HFFc6 (cell line): ENCODE data around the gene SPATC1L. TPM values are rescaled to one million over a fixed set of nuclear protein-coding genes. Genes with fewer than 3 reads are reported as not detected.
A peak's percentile ranks its signal among the peaks of the same experiment; 100 is the strongest.

Experiments
- DNase-seq: peaks from one replicate; pipeline ENCODE4 v3.0.0-alpha.2; 2018
- H3K27ac Mint-ChIP-seq: 2 replicates; pipeline ENCODE4 v1.8.0; 2020; ENCODE audit warnings: mild to moderate bottlenecking, mixed read lengths
- H3K27me3 Mint-ChIP-seq: 2 replicates; pipeline ENCODE4 v1.8.0; 2021; ENCODE audit warnings: mild to moderate bottlenecking, moderate library complexity, mixed read lengths; ENCODE audit not compliant: insufficient read depth
- H3K36me3 Mint-ChIP-seq: 2 replicates; pipeline ENCODE4 v1.8.0; 2021; ENCODE audit warnings: low read depth, mixed read lengths
- H3K4me1 Mint-ChIP-seq: 2 replicates; pipeline ENCODE4 v1.8.0; 2020; ENCODE audit warnings: low read depth, mixed read lengths
- H3K4me3 Mint-ChIP-seq: 2 replicates; pipeline ENCODE4 v1.8.0; 2020; ENCODE audit warnings: mild to moderate bottlenecking, moderate library complexity, mixed read lengths
- H3K9me3 Mint-ChIP-seq: 2 replicates; pipeline ENCODE4 v1.8.0; 2020; ENCODE audit warnings: mild to moderate bottlenecking, mixed read lengths
- total RNA-seq, 6 experiments: library from RNA; stranded (reverse); fragmentation: NEBNext Ultra II Directional; extraction: Animal tissue kit (Norgen Biotek cat#: 25700); gene quantifications; 2 replicates in 1 of 6; 3 replicates in 5 of 6; pipeline ENCODE4 v1.2.3, GENCODE V29; 2021
- TF ChIP-seq, protein P1 (sequence below): fragments of 200-600 bp; sonication (generic); IDR thresholded peaks from 2 replicates; pipeline ENCODE4 v1.5.0; 2021; ENCODE audit warnings: antibody characterized with exemption, mild to moderate bottlenecking

Gene SPATC1L
- total RNA-seq, 6 experiments from 2014 or later: 11.3 to 14.7 (median 13.1) TPM

DNA sequence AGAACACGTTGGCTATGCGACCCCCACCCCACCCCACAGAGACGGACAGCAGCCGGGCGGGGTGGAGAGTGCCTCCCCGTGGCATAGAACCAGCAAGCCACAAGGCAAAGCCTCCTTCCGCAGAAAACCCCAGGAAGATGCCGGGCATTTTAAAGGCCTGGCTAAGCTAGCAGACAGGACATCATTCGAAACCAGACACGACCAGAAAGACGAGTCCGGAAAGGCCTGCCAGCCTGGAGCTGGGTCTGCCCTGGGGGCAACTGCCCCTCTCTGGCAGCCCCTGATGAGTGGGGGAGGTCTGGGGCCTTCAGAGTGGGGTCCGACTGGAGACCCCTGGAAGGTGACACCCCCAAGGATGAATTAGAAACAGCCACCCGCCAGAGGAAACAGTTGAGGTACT, 37.4 kb downstream of the SPATC1L start:
- H3K4me1 Mint-ChIP-seq: peaks cover 8% of the 10 kb centered on the region
- no peaks in the 10 kb centered on the region for H3K9me3 Mint-ChIP-seq
- peaks cover 6% of the 10 kb centered on the region for H3K27me3 Mint-ChIP-seq
- no peak overlapping the region for H3K4me3 Mint-ChIP-seq
- H3K27ac Mint-ChIP-seq: no peak overlapping the region
- TF ChIP-seq, protein P1, sequence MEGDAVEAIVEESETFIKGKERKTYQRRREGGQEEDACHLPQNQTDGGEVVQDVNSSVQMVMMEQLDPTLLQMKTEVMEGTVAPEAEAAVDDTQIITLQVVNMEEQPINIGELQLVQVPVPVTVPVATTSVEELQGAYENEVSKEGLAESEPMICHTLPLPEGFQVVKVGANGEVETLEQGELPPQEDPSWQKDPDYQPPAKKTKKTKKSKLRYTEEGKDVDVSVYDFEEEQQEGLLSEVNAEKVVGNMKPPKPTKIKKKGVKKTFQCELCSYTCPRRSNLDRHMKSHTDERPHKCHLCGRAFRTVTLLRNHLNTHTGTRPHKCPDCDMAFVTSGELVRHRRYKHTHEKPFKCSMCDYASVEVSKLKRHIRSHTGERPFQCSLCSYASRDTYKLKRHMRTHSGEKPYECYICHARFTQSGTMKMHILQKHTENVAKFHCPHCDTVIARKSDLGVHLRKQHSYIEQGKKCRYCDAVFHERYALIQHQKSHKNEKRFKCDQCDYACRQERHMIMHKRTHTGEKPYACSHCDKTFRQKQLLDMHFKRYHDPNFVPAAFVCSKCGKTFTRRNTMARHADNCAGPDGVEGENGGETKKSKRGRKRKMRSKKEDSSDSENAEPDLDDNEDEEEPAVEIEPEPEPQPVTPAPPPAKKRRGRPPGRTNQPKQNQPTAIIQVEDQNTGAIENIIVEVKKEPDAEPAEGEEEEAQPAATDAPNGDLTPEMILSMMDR: no peak
- no peaks in the 10 kb centered on the region for H3K36me3 Mint-ChIP-seq
- DNase-seq: no peak

DNA sequence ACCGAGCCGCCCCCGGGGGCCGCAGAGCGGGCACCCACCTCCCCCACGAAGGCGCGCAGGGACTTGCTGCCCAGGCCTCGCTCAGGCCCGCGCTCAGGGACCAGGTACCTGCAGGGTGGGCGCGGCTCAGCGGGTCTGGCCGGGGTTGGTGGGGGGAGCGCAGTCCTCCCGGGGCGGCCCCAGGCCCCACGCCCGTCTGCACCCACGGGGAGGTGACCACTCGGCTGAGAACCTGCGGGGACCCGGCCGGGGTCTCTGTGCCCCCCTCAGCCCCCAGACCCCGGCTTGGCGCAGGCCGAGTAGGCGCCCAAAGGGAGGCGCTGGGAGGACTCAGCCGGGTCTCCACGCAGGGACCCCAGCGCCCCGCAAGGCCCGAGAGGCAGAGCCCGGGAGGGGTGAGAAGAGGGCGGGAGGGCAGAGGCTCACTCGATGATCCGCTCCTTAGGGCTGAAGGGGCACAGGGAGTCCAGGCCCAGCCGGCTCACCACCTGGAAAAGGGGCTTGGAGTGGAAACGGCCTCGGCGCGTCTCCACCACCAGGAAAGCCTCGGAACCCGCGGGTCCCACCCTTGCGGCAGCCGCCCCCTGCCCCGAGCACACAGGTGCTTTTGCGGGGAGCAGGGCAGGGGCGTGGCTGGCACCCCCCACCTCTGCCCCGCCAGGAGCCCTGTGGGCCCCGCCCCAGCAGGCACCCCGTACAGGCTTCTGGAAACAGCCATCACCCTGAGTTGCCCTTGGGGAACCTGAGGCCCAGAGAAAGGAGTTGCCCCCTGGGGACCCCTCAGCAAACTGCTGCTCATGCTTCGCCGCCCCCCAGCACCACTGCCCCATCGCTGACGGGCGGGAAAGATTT, 38.2 kb downstream of the SPATC1L start:
- H3K4me3 Mint-ChIP-seq: no peak overlapping the region
- H3K36me3 Mint-ChIP-seq: no peaks in the 10 kb centered on the region
- TF ChIP-seq, protein P1: no peak
- H3K27ac Mint-ChIP-seq: no peak overlapping the region
- peaks cover 6% of the 10 kb centered on the region for H3K27me3 Mint-ChIP-seq
- H3K4me1 Mint-ChIP-seq: peaks cover 8% of the 10 kb centered on the region
- no peak for DNase-seq
- no peaks in the 10 kb centered on the region for H3K9me3 Mint-ChIP-seq

- Mint-ChIP-seq H3K36me3 (no peaks in the 10 kb centered on the region), H3K27ac (no peak overlapping the region), H3K9me3 (no peaks in the 10 kb centered on the region), H3K27me3 (peaks cover 6% of the 10 kb centered on the region), H3K4me3 (no peak overlapping the region), H3K4me1 (peaks cover 8% of the 10 kb centered on the region)
- TF ChIP-seq, protein P1: no peak
- DNase-seq: no peak
These were observed 39.0 kb downstream of the SPATC1L start for GRCh38 chr21:46145159-46145839.

DNA sequence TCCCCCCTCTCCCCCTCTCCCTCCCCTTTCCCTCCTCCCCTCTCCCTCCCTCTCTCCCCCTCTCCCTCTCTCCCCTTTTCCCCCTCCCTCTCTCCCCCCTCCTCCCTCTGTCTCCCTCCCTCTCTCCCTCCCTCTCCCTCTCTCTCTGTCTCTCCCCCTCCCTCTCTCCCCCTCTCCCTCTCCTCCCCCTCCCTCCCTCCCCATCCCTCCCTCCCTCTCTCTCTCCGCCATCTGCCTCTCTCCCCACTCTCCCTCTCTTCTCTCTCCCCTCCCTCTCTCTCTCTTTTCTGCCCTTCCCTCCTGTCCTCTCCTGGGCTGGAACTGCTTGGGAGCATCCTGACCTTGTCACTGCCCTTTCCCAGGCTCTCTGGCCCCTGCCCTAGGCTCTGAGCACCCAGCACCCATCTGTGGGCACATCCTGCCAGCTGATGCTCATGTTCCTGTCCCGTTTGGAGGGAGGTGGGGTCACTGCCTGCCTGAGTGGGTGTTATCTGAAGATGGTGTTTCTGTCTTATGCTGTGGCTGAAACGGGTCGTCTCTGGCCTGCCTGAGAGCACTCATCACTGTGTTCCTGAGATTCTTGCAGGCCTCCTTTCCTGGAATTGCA, 39.7 kb downstream of the SPATC1L start:
- Mint-ChIP-seq H3K4me3 (no peak overlapping the region; the same call in 1 of the 2 replicates), H3K9me3 (no peaks in the 10 kb centered on the region), H3K4me1 (peaks cover 8% of the 10 kb centered on the region), H3K36me3 (no peaks in the 10 kb centered on the region), H3K27me3 (peaks cover 6% of the 10 kb centered on the region), H3K27ac (peak overlapping the region; percentile 54; the same call in 1 of the 2 replicates)
- TF ChIP-seq, protein P1: no peak
- DNase-seq: no peak

GRCh38 chr21:46142582-46143473, 41.4 kb downstream of the SPATC1L start:
- H3K27me3 Mint-ChIP-seq: peaks cover 7% of the 10 kb centered on the region
- H3K4me1 Mint-ChIP-seq: peaks cover 8% of the 10 kb centered on the region
- no peak overlapping the region for H3K27ac Mint-ChIP-seq
- TF ChIP-seq, protein P1: no peak
- no peaks in the 10 kb centered on the region for H3K9me3 Mint-ChIP-seq
- no peaks in the 10 kb centered on the region for H3K36me3 Mint-ChIP-seq
- DNase-seq: peak; percentile 4
- H3K4me3 Mint-ChIP-seq: no peak overlapping the region
